Cardiac fibroblast (primary cell): Measurements from ENCODE around the gene TM9SF1.
"Not testable (repeated sequence)": the region's sequence is repeated elsewhere in the genome, so short reads cannot be mapped to it uniquely, and the experiment has no call there.

Experiments used
- DNase-seq, 2 donors: peaks; one replicate each; pipeline versions ENCODE4 v3.0.0 to v3.0.0-alpha.2; 2010; ENCODE audit warnings: low read depth in 2 of 2
- H3K4me3 ChIP-seq, 2 donors: replicated peaks in 1 of 2; 1 replicate in 1 of 2; 2 replicates in 1 of 2; pipeline ENCODE4 v1.5.1; 2011; ENCODE audit warnings: low read depth in 2 of 2, low read length in 2 of 2, mild to moderate bottlenecking in 2 of 2, moderate library complexity in 1 of 2
- CTCF ChIP-seq: IDR thresholded peaks from one replicate; pipeline ENCODE4 v1.5.1; 2011; ENCODE audit warnings: low read depth, mild to moderate bottlenecking, low read length, inconsistent platforms

Gene TM9SF1

GRCh38 chr14:24224618-24225071, 29.4 kb upstream of the TM9SF1 start:
- peak; percentile 87 to 96 for DNase-seq
- TF ChIP-seq CTCF, result no peak
- no peak overlapping the region for H3K4me3 ChIP-seq

GRCh38 chr14:24222987-24223386, 27.7 kb upstream of the TM9SF1 start:
- H3K4me3 ChIP-seq, DNase-seq: not testable (repeated sequence)

- no peak for TF ChIP-seq CTCF
- H3K4me3 ChIP-seq, result no peak overlapping the region
- DNase-seq, result no peak
These were observed 24.3 kb upstream of the TM9SF1 start for GRCh38 chr14:24219521-24219920.

- DNase-seq, result no peak
- no peak overlapping the region for H3K4me3 ChIP-seq
- TF ChIP-seq CTCF, result no peak
These were observed 23.8 kb upstream of the TM9SF1 start for GRCh38 chr14:24219080-24219479.

- not testable (repeated sequence) for H3K4me3 ChIP-seq, DNase-seq
These were observed 21.6 kb upstream of the TM9SF1 start for GRCh38 chr14:24216876-24217275.

GRCh38 chr14:24216345-24216699, 21.1 kb upstream of the TM9SF1 start:
- DNase-seq, result no peak
- peak overlapping the region; percentile 75 for H3K4me3 ChIP-seq
- TF ChIP-seq CTCF, result no peak

GRCh38 chr14:24215495-24216344, 20.5 kb upstream of the TM9SF1 start, which contains the start of gene MDP1:
MDP1 (minus strand) TSS chr14:24216066; CDS start chr14:24215955, 111 bp downstream.
- DNase-seq, result peak; percentile 84 to 89
- H3K4me3 ChIP-seq, result peak within 1 kb of the TSS; percentile 75
- peak; percentile 25 for TF ChIP-seq CTCF
